Mesenchymal stem cell (in vitro differentiated cells and primary cell): Measurements from ENCODE around the gene AP3B1.

Experiments used
- DNase-seq: peaks from one replicate; pipeline ENCODE4 v3.0.0-alpha.2; 2013
- H2AFZ ChIP-seq: one replicate; pipeline ENCODE4 v1.6.1; 2013; ENCODE audit warnings: low read depth, mild to moderate bottlenecking, control low read depth, inconsistent platforms, low read length, moderate library complexity
- H2AK5ac ChIP-seq: 2 replicates; pipeline ENCODE4 v1.6.1; 2013; ENCODE audit warnings: low read length, moderate library complexity, mild to moderate bottlenecking, inconsistent platforms; ENCODE audit not compliant: severe bottlenecking
- H2BK120ac ChIP-seq: one replicate; pipeline ENCODE4 v1.6.1; 2013; ENCODE audit warnings: low read depth, mild to moderate bottlenecking, inconsistent platforms, low read length, moderate library complexity
- H2BK12ac ChIP-seq, 2 experiments: one replicate each; pipeline ENCODE4 v1.6.1; 2013; ENCODE audit warnings: inconsistent platforms in 2 of 2, low read length in 2 of 2, mild to moderate bottlenecking in 2 of 2, moderate library complexity in 2 of 2, control low read depth in 1 of 2
- H2BK15ac ChIP-seq: one replicate; pipeline ENCODE4 v1.6.1; 2013; ENCODE audit warnings: mild to moderate bottlenecking, low read depth, inconsistent platforms; ENCODE audit not compliant: poor library complexity, severe bottlenecking
- H2BK5ac ChIP-seq: 2 replicates; pipeline ENCODE4 v1.6.1; 2013; ENCODE audit warnings: low read depth, mild to moderate bottlenecking, low read length, control low read depth, inconsistent platforms; ENCODE audit not compliant: poor library complexity, severe bottlenecking
- H3K14ac ChIP-seq, 2 experiments: one replicate each; pipeline ENCODE4 v1.6.1; 2013; ENCODE audit warnings: inconsistent platforms in 2 of 2, low read length in 2 of 2, control low read depth in 1 of 2, mild to moderate bottlenecking in 1 of 2, moderate library complexity in 1 of 2
- H3K18ac ChIP-seq, 2 experiments: one replicate each; pipeline ENCODE4 v1.6.1; 2013; ENCODE audit warnings: inconsistent platforms in 2 of 2, low read length in 2 of 2, control low read depth in 1 of 2, low read depth in 1 of 2, mild to moderate bottlenecking in 1 of 2
- H3K23ac ChIP-seq, 2 experiments: one replicate each; pipeline ENCODE4 v1.6.1; 2013; ENCODE audit warnings: inconsistent platforms in 2 of 2, low read length in 2 of 2, mild to moderate bottlenecking in 2 of 2, moderate library complexity in 2 of 2, control low read depth in 1 of 2
- H3K27ac ChIP-seq: 2 replicates; pipeline ENCODE4 v1.5.1; 2013; ENCODE audit warnings: mild to moderate bottlenecking, moderate library complexity, low read length, control low read depth, inconsistent platforms; ENCODE audit not compliant: poor library complexity, severe bottlenecking
- H3K27me3 ChIP-seq, 2 experiments: 2 replicates each; pipeline versions ENCODE4 v1.6.1 to v1.7.0; 2013; ENCODE audit warnings: low read length in 2 of 2, mild to moderate bottlenecking in 2 of 2, moderate library complexity in 2 of 2, control low read depth in 1 of 2, inconsistent platforms in 1 of 2; ENCODE audit not compliant: control insufficient read depth in 1 of 2, insufficient read depth in 1 of 2
- H3K36me3 ChIP-seq, 2 experiments: 2 replicates each; pipeline versions ENCODE4 v1.6.1 to v1.7.0; 2013; ENCODE audit warnings: low read length in 2 of 2, control low read depth in 1 of 2, inconsistent platforms in 1 of 2, low read depth in 1 of 2, mild to moderate bottlenecking in 1 of 2; ENCODE audit not compliant: insufficient read depth in 2 of 2, control insufficient read depth in 1 of 2
- H3K4ac ChIP-seq, 2 experiments: one replicate each; pipeline ENCODE4 v1.6.1; 2013; ENCODE audit warnings: inconsistent platforms in 2 of 2, low read length in 2 of 2, mild to moderate bottlenecking in 2 of 2, moderate library complexity in 2 of 2, control low read depth in 1 of 2, low read depth in 1 of 2
- H3K4me1 ChIP-seq: 2 replicates; pipeline ENCODE4 v1.6.1; 2013; ENCODE audit warnings: low read depth, low read length, control low read depth; ENCODE audit not compliant: control insufficient read depth, insufficient read depth
- H3K4me2 ChIP-seq: 2 replicates; pipeline ENCODE4 v1.6.1; 2013; ENCODE audit warnings: low read length, mild to moderate bottlenecking, inconsistent platforms; ENCODE audit not compliant: poor library complexity, severe bottlenecking
- H3K4me3 ChIP-seq, 2 experiments: 2 replicates each; pipeline versions ENCODE4 v1.5.1 to v1.7.0; 2013; ENCODE audit warnings: low read length in 2 of 2, mild to moderate bottlenecking in 2 of 2, control low read depth in 1 of 2, low read depth in 1 of 2; ENCODE audit not compliant: insufficient read depth in 1 of 2
- H3K79me1 ChIP-seq: replicated peaks from 2 replicates; pipeline ENCODE4 v1.6.1; 2013; ENCODE audit warnings: mild to moderate bottlenecking, control low read depth, low read length, inconsistent platforms; ENCODE audit not compliant: poor library complexity, severe bottlenecking
- H3K9ac ChIP-seq: 2 replicates; pipeline ENCODE4 v1.7.0; 2013; ENCODE audit warnings: mild to moderate bottlenecking, low read length, moderate library complexity
- H3K9me3 ChIP-seq: 2 replicates; pipeline ENCODE4 v1.7.0; 2013; ENCODE audit warnings: mild to moderate bottlenecking, low read length; ENCODE audit not compliant: control insufficient read depth
- H4K8ac ChIP-seq: one replicate; pipeline ENCODE4 v1.6.1; 2013; ENCODE audit warnings: inconsistent platforms, mild to moderate bottlenecking, low read length, moderate library complexity
- H4K91ac ChIP-seq: one replicate; pipeline ENCODE4 v1.6.1; 2013; ENCODE audit warnings: mild to moderate bottlenecking, low read length, inconsistent platforms
- WGBS: methylation state at CpG from one replicate; pipeline ENCODE4 v1.1.7; 2013; ENCODE audit warnings: mixed read lengths; 5-methylcytosine and 5-hydroxymethylcytosine counted together

AP3B1 gene

GRCh38 chr5:78102500-78102899, 192.0 kb downstream of the AP3B1 start:
- peaks cover 4 to 37% of the 10 kb centered on the region in 2 experiments for H3K36me3 ChIP-seq
- H2BK120ac ChIP-seq, result no peak overlapping the region
- no peak overlapping the region for H3K4me3 ChIP-seq
- H2BK12ac ChIP-seq, result no peak overlapping the region
- no peak overlapping the region for H2AK5ac ChIP-seq
- H2AFZ ChIP-seq, result no peak overlapping the region
- no peak overlapping the region for H4K8ac ChIP-seq
- H3K9me3 ChIP-seq, result no peaks in the 10 kb centered on the region
- H2BK5ac ChIP-seq, result no peak overlapping the region
- H3K79me1 ChIP-seq, result peaks cover 2% of the 10 kb centered on the region
- H3K23ac ChIP-seq, result no peak overlapping the region
- H3K14ac ChIP-seq, result no peak overlapping the region
- no peak overlapping the region for H3K27ac ChIP-seq
- H4K91ac ChIP-seq, result no peak overlapping the region
- H3K4ac ChIP-seq, result no peak overlapping the region
- H3K18ac ChIP-seq, result no peak overlapping the region
- H3K4me1 ChIP-seq, result no peaks in the 10 kb centered on the region
- no peak overlapping the region for H2BK15ac ChIP-seq
- no peak for DNase-seq
- H3K27me3 ChIP-seq, result no peaks in the 10 kb centered on the region
- H3K4me2 ChIP-seq, result no peak overlapping the region
- no peak overlapping the region for H3K9ac ChIP-seq

DNA sequence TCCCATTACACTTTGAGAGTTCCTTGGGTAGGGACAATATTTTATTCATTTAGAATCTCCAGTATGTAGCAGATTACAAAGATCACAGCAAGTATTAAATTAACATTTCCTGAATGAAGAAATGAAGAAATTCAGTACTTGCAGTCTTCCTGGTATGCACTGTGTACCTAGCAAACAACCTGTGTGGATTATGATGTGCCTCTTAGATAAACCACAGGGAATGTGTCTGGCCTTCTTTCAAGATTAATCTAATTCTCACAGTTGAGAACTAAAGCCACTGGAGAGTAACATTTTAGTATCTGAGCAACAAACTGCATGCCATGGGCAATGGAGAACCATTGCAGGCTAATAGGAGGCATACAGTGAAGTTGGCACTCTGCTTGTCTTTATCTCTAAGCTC, 199.4 kb downstream of the AP3B1 start:
- Histone ChIP-seq H3K14ac (no peak overlapping the region), H2BK12ac (no peak overlapping the region), H3K36me3 (peaks cover 11 to 45% of the 10 kb centered on the region in 2 experiments), H3K4ac (no peak overlapping the region), H3K9ac (no peak overlapping the region), H3K27me3 (no peaks in the 10 kb centered on the region), H3K27ac (no peak overlapping the region), H3K4me3 (no peak overlapping the region), H2BK15ac (no peak overlapping the region), H3K4me1 (no peaks in the 10 kb centered on the region), H3K79me1 (no peaks in the 10 kb centered on the region), H2BK5ac (no peak overlapping the region), H3K23ac (no peak overlapping the region), H2BK120ac (no peak overlapping the region), H3K9me3 (no peaks in the 10 kb centered on the region), H2AK5ac (no peak overlapping the region), H3K4me2 (no peak overlapping the region), H4K8ac (no peak overlapping the region), H3K18ac (no peak overlapping the region), H4K91ac (no peak overlapping the region), H2AFZ (no peak overlapping the region)
- DNase-seq, result no peak

- Histone ChIP-seq H3K79me1 (peaks cover 2% of the 10 kb centered on the region), H2BK5ac (no peak overlapping the region), H2AK5ac (no peak overlapping the region), H2BK15ac (no peak overlapping the region), H3K27me3 (no peaks in the 10 kb centered on the region), H3K4ac (no peak overlapping the region), H3K27ac (no peak overlapping the region), H4K91ac (no peak overlapping the region), H4K8ac (no peak overlapping the region), H3K14ac (no peak overlapping the region), H3K36me3 (peaks cover 2 to 57% of the 10 kb centered on the region in 2 experiments), H3K23ac (no peak overlapping the region), H3K4me1 (no peaks in the 10 kb centered on the region), H3K18ac (no peak overlapping the region), H3K9ac (no peak overlapping the region), H2BK120ac (no peak overlapping the region), H2BK12ac (no peak overlapping the region), H3K4me2 (no peak overlapping the region), H2AFZ (no peak overlapping the region), H3K9me3 (no peaks in the 10 kb centered on the region), H3K4me3 (no peak overlapping the region)
- DNase-seq, result no peak
- WGBS, result 93% methylated on average over 1 of the region's 1 CpG
These were observed 204.5 kb downstream of the AP3B1 start for GRCh38 chr5:78090002-78090401.

- H4K8ac ChIP-seq, result no peak overlapping the region
- no peak overlapping the region for H2BK5ac ChIP-seq
- peaks cover 4% of the 10 kb centered on the region for H3K79me1 ChIP-seq
- no peaks in the 10 kb centered on the region for H3K9me3 ChIP-seq
- H2BK12ac ChIP-seq, result no peak overlapping the region
- no peaks in the 10 kb centered on the region for H3K4me1 ChIP-seq
- no peak overlapping the region for H3K14ac ChIP-seq
- H3K4me2 ChIP-seq, result no peak overlapping the region
- H3K9ac ChIP-seq, result no peak overlapping the region
- no peak overlapping the region for H3K4ac ChIP-seq
- H3K18ac ChIP-seq, result no peak overlapping the region
- no peak overlapping the region for H2AK5ac ChIP-seq
- H2BK15ac ChIP-seq, result no peak overlapping the region
- no peak overlapping the region for H4K91ac ChIP-seq
- H2AFZ ChIP-seq, result no peak overlapping the region
- H2BK120ac ChIP-seq, result no peak overlapping the region
- H3K36me3 ChIP-seq, result peaks cover under 1 to 2% of the 10 kb centered on the region in 2 experiments
- no peak overlapping the region for H3K27ac ChIP-seq
- no peak overlapping the region for H3K4me3 ChIP-seq
- no peak for DNase-seq
- H3K27me3 ChIP-seq, result no peaks in the 10 kb centered on the region
- no peak overlapping the region for H3K23ac ChIP-seq
These were observed 215.6 kb downstream of the AP3B1 start for GRCh38 chr5:78078858-78079257.
